SU-DHL-6 (cell line): ENCODE data around the gene MYL9.
A peak's percentile ranks its signal among the peaks of the same experiment; 100 is the strongest.

Source experiments
- H2AFZ ChIP-seq: fragments of 200-600 bp; sonication (generic); 2 replicates; pipeline ENCODE4 v1.6.1; 2014; ENCODE audit warnings: low read depth, mild to moderate bottlenecking, moderate library complexity, mixed read lengths, antibody characterized with exemption, low read length; ENCODE audit not compliant: severe bottlenecking
- H3F3A ChIP-seq: fragments of 200-600 bp; shearing (Covaris generic); 2 replicates; pipeline ENCODE4 v1.6.0; 2016; ENCODE audit warnings: antibody characterized with exemption, mild to moderate bottlenecking; ENCODE audit not compliant: insufficient read depth
- H3K27ac ChIP-seq: fragments of 200-600 bp; sonication (generic); 2 replicates; pipeline ENCODE4 v1.5.1; 2016; ENCODE audit warnings: low read depth, mild to moderate bottlenecking, low read length, moderate library complexity, mixed read lengths
- H3K27me3 ChIP-seq: fragments of 200-600 bp; sonication (generic), shearing (Covaris generic); 2 replicates; pipeline ENCODE4 v1.6.0; 2014; ENCODE audit warnings: mild to moderate bottlenecking, low read length
- H3K36me3 ChIP-seq: fragments of 200-600 bp; sonication (generic); 2 replicates; pipeline ENCODE4 v1.6.1; 2014; ENCODE audit warnings: mild to moderate bottlenecking, low read length, mixed read lengths
- H3K4me2 ChIP-seq: fragments of 300-600, 200-600 bp; shearing (Covaris generic), sonication (generic); 2 replicates; pipeline ENCODE4 v1.6.0; 2014; ENCODE audit warnings: low read length, low read depth, mild to moderate bottlenecking; ENCODE audit not compliant: poor library complexity, severe bottlenecking
- H3K4me3 ChIP-seq: fragments of 200-600 bp; sonication (generic); 2 replicates; pipeline ENCODE4 v1.5.1; 2014; ENCODE audit warnings: antibody characterized with exemption, low read length, mild to moderate bottlenecking, mixed read lengths; ENCODE audit not compliant: insufficient read depth, poor library complexity, severe bottlenecking
- H3K79me2 ChIP-seq: fragments of 200-600 bp; sonication (generic); 2 replicates; pipeline ENCODE4 v1.6.1; 2014; ENCODE audit warnings: mild to moderate bottlenecking, low read length, moderate library complexity; ENCODE audit not compliant: insufficient read depth
- H3K9ac ChIP-seq: fragments of 200-600 bp; sonication (generic); 2 replicates; pipeline ENCODE4 v1.7.0; 2014; ENCODE audit warnings: mild to moderate bottlenecking, low read length
- H3K9me2 ChIP-seq: fragments of 200-600 bp; sonication (generic); replicated peaks from 2 replicates; pipeline ENCODE4 v1.6.1; 2014; ENCODE audit warnings: low read length; ENCODE audit not compliant: insufficient read depth
- H3K9me3 ChIP-seq: fragments of 200-600 bp; sonication (generic); 2 replicates; pipeline ENCODE4 v1.6.1; 2014; ENCODE audit warnings: low read length, mixed read lengths; ENCODE audit not compliant: insufficient read depth
- H4K20me1 ChIP-seq: fragments of 200-600 bp; sonication (generic); 2 replicates; pipeline ENCODE4 v1.6.1; 2014; ENCODE audit warnings: low read depth, mild to moderate bottlenecking, antibody characterized with exemption, low read length, moderate library complexity, mixed read lengths
- CTCF ChIP-seq: fragments of 200-600 bp; sonication (generic); IDR thresholded peaks from one replicate; pipeline ENCODE4 v1.5.1; 2017; ENCODE audit warnings: antibody characterized with exemption, mild to moderate bottlenecking, low read length, moderate library complexity; ENCODE audit not compliant: insufficient read depth, poor library complexity, severe bottlenecking
- EZH2phosphoT487 ChIP-seq: fragments of 200-600 bp; sonication (generic), shearing (Covaris generic); conservative IDR thresholded peaks from 2 replicates; pipeline ENCODE4 v1.6.1; 2018; ENCODE audit warnings: mild to moderate bottlenecking, antibody characterized with exemption, low read length, moderate library complexity, mixed read lengths

MYL9 gene

GRCh38 chr20:36574366-36575135, 33.2 kb downstream of the MYL9 start:
- Histone ChIP-seq H3K4me3 (peak overlapping the region; percentile 97), H3K27me3 (no peaks in the 10 kb centered on the region), H3K4me2 (peak overlapping the region; percentile 67), H3K79me2 (peaks cover 51% of the 10 kb centered on the region), H3F3A (peaks cover 20% of the 10 kb centered on the region), H3K9me3 (no peaks in the 10 kb centered on the region), H3K36me3 (no peaks in the 10 kb centered on the region), H3K9me2 (no peaks in the 10 kb centered on the region), H4K20me1 (0 out of 2 replicates have a peak, but pooled peaks cover 3% of the 10 kb centered on the region), H3K9ac (peak overlapping the region; percentile 99), H3K27ac (peak overlapping the region; percentile 75), H2AFZ (no peak overlapping the region)
- TF ChIP-seq EZH2phosphoT487 (no peak), CTCF (no peak)

- H3K9ac ChIP-seq: no peak overlapping the region
- H3K9me2 ChIP-seq: no peaks in the 10 kb centered on the region
- 0 out of 2 replicates have a peak, but pooled peaks cover 3% of the 10 kb centered on the region for H4K20me1 ChIP-seq
- H3K9me3 ChIP-seq: no peaks in the 10 kb centered on the region
- H3K27me3 ChIP-seq: no peaks in the 10 kb centered on the region
- TF ChIP-seq CTCF: no peak
- H3K36me3 ChIP-seq: no peaks in the 10 kb centered on the region
- H2AFZ ChIP-seq: no peak overlapping the region
- peaks cover 20% of the 10 kb centered on the region for H3F3A ChIP-seq
- no peak overlapping the region for H3K4me3 ChIP-seq
- peaks cover 51% of the 10 kb centered on the region for H3K79me2 ChIP-seq
- H3K27ac ChIP-seq: no peak overlapping the region
- no peak overlapping the region for H3K4me2 ChIP-seq
Observed at GRCh38 chr20:36576081-36576445, 34.7 kb downstream of the MYL9 start.

- Histone ChIP-seq H4K20me1 (0 out of 2 replicates have a peak, but pooled peaks cover 3% of the 10 kb centered on the region), H3K79me2 (peaks cover 51% of the 10 kb centered on the region), H3K27me3 (no peaks in the 10 kb centered on the region), H3F3A (no peaks in the 10 kb centered on the region), H3K9ac (no peak overlapping the region), H3K9me2 (no peaks in the 10 kb centered on the region), H3K9me3 (no peaks in the 10 kb centered on the region), H2AFZ (no peak overlapping the region), H3K36me3 (0 out of 2 replicates have a peak, but pooled peaks cover 4% of the 10 kb centered on the region), H3K4me2 (no peak overlapping the region), H3K27ac (no peak overlapping the region), H3K4me3 (no peak overlapping the region)
- TF ChIP-seq CTCF: no peak
- TF ChIP-seq EZH2phosphoT487: no peak
Observed at GRCh38 chr20:36578356-36579041, 37.2 kb downstream of the MYL9 start.
